Frontal cortex (tissue), 4 donors: Measurements from ENCODE around the gene CHODL. TPM values are rescaled to one million over a fixed set of nuclear protein-coding genes. Genes with fewer than 3 reads are reported as not detected.

ENCODE experiments used
- DNase-seq, 2 donors: peaks; one replicate each; pipeline ENCODE4 v3.0.0; 2012; ENCODE audit warnings: low spot score in 2 of 2
- FAIRE-seq: peaks from 2 replicates; lab custom pipeline; 2012; peaks lifted over from hg19 to GRCh38; lab: Jason Lieb, UNC
- total RNA-seq: library from RNA; depleted of rRNA; stranded (reverse); fragments of >200 nt; gene quantifications from one replicate; pipeline ENCODE4 v1.2.3, GENCODE V29; 2014
- donor health status: control.
- donor health status: control.
- donor health status: control.

Gene CHODL
- total RNA-seq, 1 donor from 2014 or later, result 6.9 TPM

GRCh38 chr21:18275781-18276180 lies 31.1 kb downstream of the CHODL start:
- FAIRE-seq (no peak), DNase-seq (no peak)

GRCh38 chr21:18285379-18285778 lies 40.7 kb downstream of the CHODL start:
- DNase-seq (no peak), FAIRE-seq (no peak)

GRCh38 chr21:18289876-18290275 lies 45.2 kb downstream of the CHODL start:
- DNase-seq, result no peak
- FAIRE-seq, result no peak

- FAIRE-seq (no peak), DNase-seq (no peak)
Measured at GRCh38 chr21:18294100-18294499, 49.5 kb downstream of the CHODL start.

GRCh38 chr21:18298228-18298627 lies 53.6 kb downstream of the CHODL start:
- DNase-seq (no peak), FAIRE-seq (no peak)

Other genes with a start within 250 kb of the CHODL start
- gene TMPRSS15, start 159.0 kb downstream of the CHODL start, total RNA-seq, result not detected